Activated T-cell treated with anti-CD3 and anti-CD28 coated beads, Interleukin-2, amount 50 U/mL, for 1 hour (primary cell): ENCODE results near the gene PTGR3.
A peak's percentile ranks its signal among the peaks of the same experiment; 100 is the strongest.

Experiments used
- DNase-seq: peaks from one replicate; pipeline ENCODE4 v3.0.0-alpha.2; 2020

The PTGR3 gene

GRCh38 chr18:75167759-75168618 is 41.0 kb downstream of the PTGR3 start:
- DNase-seq, result no peak

GRCh38 chr18:75167137-75167536 is 41.8 kb downstream of the PTGR3 start:
- no peak for DNase-seq

- DNase-seq, result no peak
These were observed 43.0 kb downstream of the PTGR3 start for GRCh38 chr18:75165926-75166325.

- DNase-seq, result no peak
These were observed 44.5 kb downstream of the PTGR3 start for GRCh38 chr18:75164479-75164878.

GRCh38 chr18:75163736-75164135 is 45.2 kb downstream of the PTGR3 start:
- no peak for DNase-seq

GRCh38 chr18:75162978-75163377 is 46.0 kb downstream of the PTGR3 start:
- no peak for DNase-seq

GRCh38 chr18:75162467-75162866 is 46.5 kb downstream of the PTGR3 start:
- no peak for DNase-seq

GRCh38 chr18:75161256-75162028 is 47.5 kb downstream of the PTGR3 start:
- peak; percentile 35 for DNase-seq

- DNase-seq, result no peak
These were observed 48.6 kb downstream of the PTGR3 start for GRCh38 chr18:75160364-75160763.

GRCh38 chr18:75159646-75160356 is 49.1 kb downstream of the PTGR3 start:
- DNase-seq, result no peak

GRCh38 chr18:75159238-75159518 is 49.8 kb downstream of the PTGR3 start:
- DNase-seq, result no peak
